ENCODE measurements around the gene SORCS2. TPM values are rescaled to one million over a fixed set of nuclear protein-coding genes. Genes with fewer than 3 reads are reported as not detected.

Gene SORCS2
- total RNA-seq, 1 experiment from 2014 or later = not detected

DNA sequence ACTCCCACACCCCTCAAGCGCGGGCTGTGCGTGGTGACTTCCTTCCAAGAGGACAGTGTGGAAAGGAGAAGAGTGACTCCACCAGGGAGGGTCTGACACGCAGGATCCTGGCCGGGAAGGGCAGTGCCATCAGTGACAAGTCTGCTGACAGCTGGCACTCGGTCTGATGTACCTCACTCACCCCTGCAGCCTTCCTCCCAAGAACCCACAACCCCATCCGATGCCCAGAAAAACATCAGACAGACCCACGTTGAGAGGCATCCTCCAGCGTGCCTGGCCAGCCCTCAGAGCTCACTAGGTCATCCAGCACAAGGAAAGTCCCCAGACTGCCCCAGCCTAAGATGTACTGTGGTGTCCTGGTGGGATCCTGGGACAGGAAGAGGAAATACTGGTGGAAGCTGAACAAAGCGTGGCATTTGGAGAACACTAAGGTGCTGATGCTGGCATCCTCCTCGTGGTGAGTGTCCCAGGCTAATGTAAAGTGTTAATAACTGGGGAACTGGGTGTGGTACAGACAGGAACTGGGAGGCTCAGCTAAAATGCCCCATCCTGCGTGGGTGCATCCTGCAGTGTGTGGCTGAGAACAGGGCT, 442.4 kb downstream of the SORCS2 start:
- CTCF ChIA-PET = interaction anchor here (0.6 to 0.7 kb wide), 2 partner anchors 173 to 353 kb away, joined by 3 read pairs; no protein-coding TSS in a partner anchor
- peaks cover 6% of the 10 kb centered on the region for H3K36me3 Mint-ChIP-seq (ENCODE audit: insufficient read depth, unreplicated experiment)
- no peak for DNase-seq (ENCODE audit: unreplicated experiment)
- H3K4me3 Mint-ChIP-seq (ENCODE audit: unreplicated experiment) = no peak overlapping the region
- POLR2A ChIA-PET = no interaction called here
- intact Hi-C loops (cut with micrococcal nuclease) = loop anchor here (10.0 kb wide), 1 partner anchor 110 kb away; no protein-coding TSS in a partner anchor
- no peak overlapping the region for H3K27ac Mint-ChIP-seq (ENCODE audit: low read depth, unreplicated experiment)
- H3K27me3 Mint-ChIP-seq (ENCODE audit: insufficient read depth, unreplicated experiment) = peaks cover 37% of the 10 kb centered on the region
- TF ChIP-seq, protein P1, sequence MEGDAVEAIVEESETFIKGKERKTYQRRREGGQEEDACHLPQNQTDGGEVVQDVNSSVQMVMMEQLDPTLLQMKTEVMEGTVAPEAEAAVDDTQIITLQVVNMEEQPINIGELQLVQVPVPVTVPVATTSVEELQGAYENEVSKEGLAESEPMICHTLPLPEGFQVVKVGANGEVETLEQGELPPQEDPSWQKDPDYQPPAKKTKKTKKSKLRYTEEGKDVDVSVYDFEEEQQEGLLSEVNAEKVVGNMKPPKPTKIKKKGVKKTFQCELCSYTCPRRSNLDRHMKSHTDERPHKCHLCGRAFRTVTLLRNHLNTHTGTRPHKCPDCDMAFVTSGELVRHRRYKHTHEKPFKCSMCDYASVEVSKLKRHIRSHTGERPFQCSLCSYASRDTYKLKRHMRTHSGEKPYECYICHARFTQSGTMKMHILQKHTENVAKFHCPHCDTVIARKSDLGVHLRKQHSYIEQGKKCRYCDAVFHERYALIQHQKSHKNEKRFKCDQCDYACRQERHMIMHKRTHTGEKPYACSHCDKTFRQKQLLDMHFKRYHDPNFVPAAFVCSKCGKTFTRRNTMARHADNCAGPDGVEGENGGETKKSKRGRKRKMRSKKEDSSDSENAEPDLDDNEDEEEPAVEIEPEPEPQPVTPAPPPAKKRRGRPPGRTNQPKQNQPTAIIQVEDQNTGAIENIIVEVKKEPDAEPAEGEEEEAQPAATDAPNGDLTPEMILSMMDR (IDR thresholded peaks at IDR 0.05; ENCODE audit: unreplicated experiment) = no peak
- H3K4me1 Mint-ChIP-seq (ENCODE audit: insufficient read depth, unreplicated experiment) = peaks cover 9% of the 10 kb centered on the region
- no peaks in the 10 kb centered on the region for H3K9me3 Mint-ChIP-seq (ENCODE audit: unreplicated experiment)
- BruUV-seq (replicated peaks) = no TSS peak

DNA sequence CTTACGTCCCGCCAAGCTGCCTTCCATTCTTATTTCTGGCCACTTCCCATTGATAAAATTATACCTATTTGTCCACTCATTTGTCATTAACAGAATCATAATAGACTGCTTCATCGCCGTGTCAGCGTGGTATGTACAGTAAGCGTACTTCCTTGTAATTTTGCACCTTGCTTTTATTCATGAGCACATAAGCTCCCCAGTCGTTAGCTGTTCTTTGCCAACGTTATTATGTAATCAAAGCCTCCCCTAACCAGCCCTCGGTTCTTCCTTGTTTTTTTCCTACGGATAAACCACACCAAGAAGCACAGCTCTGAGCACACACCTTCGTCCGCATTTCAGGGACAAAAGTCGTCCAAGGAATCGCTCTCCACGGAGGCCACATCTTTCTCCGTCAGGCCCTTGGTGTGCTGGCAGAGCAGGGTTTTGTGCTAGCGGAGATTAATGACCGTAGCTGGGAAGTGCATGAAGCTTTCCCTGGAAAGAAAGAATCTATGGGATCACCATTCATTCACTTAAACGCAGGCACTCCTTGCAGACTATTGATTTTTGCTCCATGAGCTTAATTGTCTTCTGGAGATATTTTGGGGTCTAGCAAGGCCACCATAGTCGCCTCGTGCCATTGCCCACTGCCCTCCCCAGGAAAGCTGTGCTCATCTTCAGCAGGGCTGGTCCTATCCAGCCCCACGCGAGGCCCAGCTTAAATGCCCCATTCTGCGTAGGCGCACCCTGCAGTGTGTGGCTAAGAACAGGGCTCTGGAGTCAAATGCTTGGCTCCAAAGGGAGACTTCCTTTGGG, 443.3 kb downstream of the SORCS2 start:
- Mint-ChIP-seq H3K4me3 (ENCODE audit: unreplicated experiment) (no peak overlapping the region), H3K9me3 (ENCODE audit: unreplicated experiment) (no peaks in the 10 kb centered on the region), H3K27me3 (ENCODE audit: insufficient read depth, unreplicated experiment) (peaks cover 37% of the 10 kb centered on the region), H3K27ac (ENCODE audit: low read depth, unreplicated experiment) (no peak overlapping the region), H3K4me1 (ENCODE audit: insufficient read depth, unreplicated experiment) (peaks cover 7% of the 10 kb centered on the region), H3K36me3 (ENCODE audit: insufficient read depth, unreplicated experiment) (peaks cover 6% of the 10 kb centered on the region)
- ChIA-PET CTCF (interaction anchor here (0.6 kb wide), 1 partner anchor 174 kb away, joined by 3 read pairs; no protein-coding TSS in a partner anchor), POLR2A (no interaction called here)
- BruUV-seq (replicated peaks) = no TSS peak
- TF ChIP-seq, protein P1 (IDR thresholded peaks at IDR 0.05; ENCODE audit: unreplicated experiment) = no peak
- DNase-seq (ENCODE audit: unreplicated experiment) = no peak
- intact Hi-C loops (cut with micrococcal nuclease) = loop anchor here (10.0 kb wide), 1 partner anchor 111 kb away; no protein-coding TSS in a partner anchor

DNA sequence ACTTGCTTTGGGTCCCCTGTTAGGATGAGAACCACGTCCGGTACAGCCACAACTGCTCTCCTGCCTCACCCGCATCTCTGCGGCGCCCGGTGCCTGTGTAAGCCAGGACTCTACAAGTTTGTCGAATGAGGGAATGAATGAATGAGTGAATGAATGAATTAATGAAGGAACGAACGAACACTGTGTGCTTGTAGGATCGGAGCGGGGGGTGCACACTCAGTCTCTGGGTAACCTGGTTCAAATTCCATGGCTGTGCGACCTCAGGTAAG, 443.8 kb downstream of the SORCS2 start:
- Mint-ChIP-seq H3K9me3 (ENCODE audit: unreplicated experiment) (no peaks in the 10 kb centered on the region), H3K4me3 (ENCODE audit: unreplicated experiment) (no peak overlapping the region), H3K27me3 (ENCODE audit: insufficient read depth, unreplicated experiment) (peaks cover 37% of the 10 kb centered on the region), H3K4me1 (ENCODE audit: insufficient read depth, unreplicated experiment) (peaks cover 1% of the 10 kb centered on the region), H3K27ac (ENCODE audit: low read depth, unreplicated experiment) (no peak overlapping the region), H3K36me3 (ENCODE audit: insufficient read depth, unreplicated experiment) (peaks cover 6% of the 10 kb centered on the region)
- intact Hi-C loops (cut with micrococcal nuclease) = loop anchor here (10.0 kb wide), 1 partner anchor 111 kb away; no protein-coding TSS in a partner anchor
- DNase-seq (ENCODE audit: unreplicated experiment) = no peak
- no TSS peak for BruUV-seq (replicated peaks)
- CTCF ChIA-PET = no interaction called here
- POLR2A ChIA-PET = no interaction called here
- TF ChIP-seq, protein P1 (IDR thresholded peaks at IDR 0.05; ENCODE audit: unreplicated experiment) = no peak

DNA sequence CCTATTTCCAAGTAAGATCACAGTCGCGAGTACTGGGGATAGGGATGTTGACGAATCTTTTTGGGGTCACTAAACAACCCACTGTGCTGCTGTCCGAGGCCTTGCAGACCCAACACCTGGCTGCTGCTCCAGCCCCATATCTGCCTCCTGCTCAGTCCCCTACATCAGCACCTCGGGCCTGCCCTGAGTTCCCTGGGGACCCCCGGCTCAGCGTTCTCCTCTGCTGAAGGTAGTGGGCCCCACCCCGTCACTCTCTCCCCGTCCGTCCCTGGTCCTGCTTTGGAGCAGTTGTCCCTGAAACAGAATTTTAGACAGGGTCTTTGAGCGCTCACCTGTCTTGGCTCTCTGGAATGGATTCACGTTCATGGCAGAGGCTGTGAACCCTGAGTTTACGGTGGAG, 444.8 kb downstream of the SORCS2 start:
- ChIA-PET CTCF (no interaction called here), POLR2A (no interaction called here)
- no peaks in the 10 kb centered on the region for H3K4me1 Mint-ChIP-seq (ENCODE audit: insufficient read depth, unreplicated experiment)
- H3K27me3 Mint-ChIP-seq (ENCODE audit: insufficient read depth, unreplicated experiment) = peaks cover 37% of the 10 kb centered on the region
- TF ChIP-seq, protein P1 (IDR thresholded peaks at IDR 0.05; ENCODE audit: unreplicated experiment) = no peak
- intact Hi-C loops (cut with micrococcal nuclease) = loop anchor here (10.0 kb wide), 1 partner anchor 112 kb away; no protein-coding TSS in a partner anchor
- no TSS peak for BruUV-seq (replicated peaks)
- no peak overlapping the region for H3K27ac Mint-ChIP-seq (ENCODE audit: low read depth, unreplicated experiment)
- no peak overlapping the region for H3K4me3 Mint-ChIP-seq (ENCODE audit: unreplicated experiment)
- DNase-seq (ENCODE audit: unreplicated experiment) = no peak
- H3K36me3 Mint-ChIP-seq (ENCODE audit: insufficient read depth, unreplicated experiment) = peaks cover 6% of the 10 kb centered on the region
- no peaks in the 10 kb centered on the region for H3K9me3 Mint-ChIP-seq (ENCODE audit: unreplicated experiment)

Measured in MCF 10A (cell line).